CD4-positive, alpha-beta T cell treated with Interleukin-12 subunit alpha and Interleukin-12 subunit beta, for 1 hour (primary cell): Measurements from ENCODE around the gene CMIP.

Source experiments
- DNase-seq: peaks from one replicate; pipeline ENCODE4 v3.0.0-alpha.2; 2020

The CMIP gene

DNA sequence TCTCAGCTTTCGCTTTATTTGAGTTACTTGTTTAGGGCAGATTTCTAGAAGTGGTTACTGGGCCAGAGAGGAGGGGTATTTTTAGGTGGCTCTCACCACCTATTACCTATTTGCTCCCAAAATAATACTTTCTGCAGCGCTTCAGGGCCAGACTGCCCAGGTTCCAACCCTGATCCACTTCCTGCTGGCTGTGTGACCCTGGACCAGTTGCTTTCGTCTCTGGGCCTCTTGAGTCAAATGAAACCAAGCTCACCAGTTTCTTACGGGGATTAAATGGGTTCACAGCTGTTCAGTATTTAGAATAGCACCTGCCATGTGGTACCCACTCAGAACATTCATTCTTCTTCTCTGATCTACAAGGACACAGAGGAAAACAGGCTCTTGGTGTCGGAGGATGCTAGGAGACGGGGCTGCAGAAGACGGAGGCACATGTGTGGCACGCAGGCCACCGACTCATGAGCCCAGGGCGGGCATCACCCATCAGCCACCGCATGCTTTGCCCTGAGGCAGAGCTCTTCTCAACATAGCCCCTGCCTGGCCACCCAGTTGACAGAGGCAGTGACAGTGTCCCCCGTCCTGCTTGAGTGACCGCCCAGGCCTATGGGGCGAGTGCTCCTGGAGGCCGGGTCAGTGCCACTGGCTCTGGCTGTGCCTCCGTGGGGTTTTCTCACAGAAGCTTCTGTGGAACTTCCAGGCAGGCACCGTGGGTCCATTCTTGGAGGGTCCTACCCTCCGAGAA lies 185.5 kb downstream of the CMIP start:
- DNase-seq = no peak

DNA sequence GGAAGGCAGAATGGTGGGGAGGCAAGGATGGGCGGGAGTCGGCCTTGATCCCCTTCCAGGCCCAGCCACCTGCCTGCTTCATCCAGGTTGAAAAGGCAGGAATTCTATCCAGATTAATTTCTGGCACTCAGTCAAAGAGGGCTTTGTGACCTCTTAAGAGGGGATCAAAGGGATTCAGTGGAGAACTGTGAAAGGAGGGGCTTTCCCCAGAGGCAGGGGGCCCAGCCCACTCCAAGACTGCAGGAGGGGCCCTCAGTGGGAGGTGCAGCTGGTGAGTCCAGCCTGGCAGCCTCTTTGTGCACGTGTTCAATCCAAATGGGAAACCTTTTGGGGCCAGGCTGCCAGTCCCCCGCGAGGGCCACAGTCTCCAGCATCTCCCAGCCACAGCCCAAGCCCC lies 186.0 kb downstream of the CMIP start:
- no peak for DNase-seq

DNA sequence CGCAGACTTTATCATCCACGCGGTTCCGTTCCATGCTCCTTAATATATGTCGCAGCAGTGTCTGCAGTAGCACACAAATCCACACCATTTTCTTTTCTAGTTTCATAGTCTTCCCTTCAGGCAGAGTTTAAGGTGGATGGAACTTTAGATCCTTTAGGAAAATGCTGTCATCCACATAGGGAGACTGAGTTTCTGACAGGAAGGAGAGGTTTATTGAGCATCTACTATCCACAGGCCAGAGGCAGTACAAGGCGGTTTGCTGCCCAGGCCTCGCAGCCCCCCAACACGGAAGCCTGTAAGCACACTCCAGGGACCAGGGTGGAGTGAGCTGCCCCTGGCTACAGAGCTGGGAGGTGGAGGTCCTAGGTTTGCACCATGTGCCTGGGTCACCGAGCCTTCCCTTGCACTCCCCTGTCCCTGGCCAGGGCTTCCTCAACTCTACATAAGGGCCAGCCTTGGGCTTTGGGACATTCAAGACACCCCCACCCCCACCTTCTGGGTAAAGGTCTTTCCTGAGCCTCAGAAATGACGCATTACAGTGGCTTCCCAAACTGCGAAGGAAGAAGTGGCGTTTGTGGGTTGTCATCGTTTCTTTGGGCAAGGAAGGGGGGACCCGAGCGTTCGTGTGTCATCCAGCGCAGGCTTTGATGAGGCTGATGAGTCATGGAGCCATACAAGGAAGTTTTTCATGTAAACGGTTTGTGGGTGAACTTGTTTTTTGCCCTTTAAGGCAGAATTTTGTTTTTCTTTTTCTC lies 188.0 kb downstream of the CMIP start:
- DNase-seq = peak; percentile 76

DNA sequence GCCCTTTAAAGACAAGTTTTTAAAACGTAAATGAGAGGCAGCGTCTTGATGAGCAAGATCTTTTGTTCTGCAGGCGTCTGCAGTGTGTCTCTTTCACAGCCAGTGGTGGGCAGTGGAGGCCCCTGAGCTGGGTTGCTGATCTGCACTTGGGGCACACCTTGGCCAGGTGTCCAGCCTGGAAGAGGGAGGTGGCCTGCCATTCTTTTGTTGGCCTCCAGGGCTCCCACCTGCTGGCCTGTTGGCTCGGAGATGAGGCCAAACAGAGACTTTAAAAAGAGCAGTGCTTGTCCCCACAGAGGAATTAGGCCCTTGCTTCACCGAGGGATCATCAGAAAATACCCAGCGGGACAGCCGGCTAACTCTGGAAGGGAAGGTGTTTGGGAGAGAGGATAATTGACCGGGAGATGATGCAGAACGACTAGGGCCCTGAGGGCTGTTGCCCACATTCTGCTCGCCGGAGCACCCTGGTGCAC lies 188.6 kb downstream of the CMIP start:
- DNase-seq = no peak

DNA sequence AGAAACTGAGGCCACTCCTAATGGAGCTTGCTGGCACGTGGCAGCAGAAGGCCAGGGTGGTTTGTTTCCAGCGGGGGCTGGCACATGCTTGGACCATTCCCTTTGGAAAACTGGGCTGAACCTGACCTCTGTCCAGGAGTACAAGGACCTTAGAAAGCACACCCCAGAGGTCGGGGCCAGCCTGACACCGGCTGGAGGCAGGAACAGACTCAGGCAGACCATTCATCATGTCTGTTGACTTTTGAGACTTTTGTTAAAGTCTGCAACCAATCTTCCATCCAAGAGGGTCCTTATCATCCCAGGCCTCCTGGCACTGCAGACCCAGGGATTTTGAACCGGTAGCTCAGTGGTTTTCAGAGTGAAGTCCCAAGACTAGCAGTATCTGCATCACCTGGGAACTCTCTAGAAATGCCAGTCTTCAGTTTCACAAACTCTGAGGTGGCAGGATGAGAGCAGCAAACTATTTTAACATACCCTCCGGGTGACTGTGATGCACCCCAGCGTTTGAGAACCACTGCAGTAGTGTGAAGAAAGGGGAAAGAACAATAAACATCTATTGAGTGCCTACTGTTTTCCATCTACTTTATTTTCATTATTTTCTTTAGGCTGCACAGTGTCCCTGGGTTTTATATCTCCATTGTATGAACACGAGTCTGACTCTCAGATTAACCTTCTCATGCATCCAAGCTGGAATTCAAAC lies 189.2 kb downstream of the CMIP start:
- no peak for DNase-seq

DNA sequence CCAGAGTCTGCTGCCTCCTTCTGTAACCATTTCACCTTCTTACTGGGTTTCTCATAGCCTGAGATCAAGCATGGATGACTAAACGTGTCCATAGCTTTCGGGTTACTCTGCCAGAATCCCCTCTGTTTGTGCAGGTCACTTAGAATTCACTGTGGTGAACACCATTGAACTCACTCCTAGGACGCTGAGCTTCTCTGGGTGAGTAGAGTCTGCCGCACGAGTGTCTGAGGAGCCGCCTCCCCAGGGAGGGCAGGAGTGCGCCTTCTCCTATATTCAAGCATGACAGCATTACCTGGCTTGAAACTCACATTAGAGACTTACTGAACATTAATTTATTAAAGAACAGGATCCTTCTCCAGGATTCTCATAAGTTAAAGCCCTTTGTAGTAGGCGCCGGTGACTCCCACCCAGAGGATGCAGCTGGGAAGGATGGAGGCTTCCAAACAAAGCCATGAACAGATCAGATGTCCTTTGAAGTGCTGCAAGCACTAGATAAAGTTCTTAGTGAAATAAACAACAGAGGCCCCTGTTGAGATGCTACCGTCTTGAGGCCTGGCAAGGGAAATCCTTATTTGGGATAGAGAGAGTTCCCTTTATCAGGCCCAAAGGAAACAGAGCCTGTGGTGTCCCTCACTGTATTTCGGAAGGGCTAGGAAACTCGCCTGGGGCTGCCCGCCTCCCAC lies 189.9 kb downstream of the CMIP start:
- no peak for DNase-seq

DNA sequence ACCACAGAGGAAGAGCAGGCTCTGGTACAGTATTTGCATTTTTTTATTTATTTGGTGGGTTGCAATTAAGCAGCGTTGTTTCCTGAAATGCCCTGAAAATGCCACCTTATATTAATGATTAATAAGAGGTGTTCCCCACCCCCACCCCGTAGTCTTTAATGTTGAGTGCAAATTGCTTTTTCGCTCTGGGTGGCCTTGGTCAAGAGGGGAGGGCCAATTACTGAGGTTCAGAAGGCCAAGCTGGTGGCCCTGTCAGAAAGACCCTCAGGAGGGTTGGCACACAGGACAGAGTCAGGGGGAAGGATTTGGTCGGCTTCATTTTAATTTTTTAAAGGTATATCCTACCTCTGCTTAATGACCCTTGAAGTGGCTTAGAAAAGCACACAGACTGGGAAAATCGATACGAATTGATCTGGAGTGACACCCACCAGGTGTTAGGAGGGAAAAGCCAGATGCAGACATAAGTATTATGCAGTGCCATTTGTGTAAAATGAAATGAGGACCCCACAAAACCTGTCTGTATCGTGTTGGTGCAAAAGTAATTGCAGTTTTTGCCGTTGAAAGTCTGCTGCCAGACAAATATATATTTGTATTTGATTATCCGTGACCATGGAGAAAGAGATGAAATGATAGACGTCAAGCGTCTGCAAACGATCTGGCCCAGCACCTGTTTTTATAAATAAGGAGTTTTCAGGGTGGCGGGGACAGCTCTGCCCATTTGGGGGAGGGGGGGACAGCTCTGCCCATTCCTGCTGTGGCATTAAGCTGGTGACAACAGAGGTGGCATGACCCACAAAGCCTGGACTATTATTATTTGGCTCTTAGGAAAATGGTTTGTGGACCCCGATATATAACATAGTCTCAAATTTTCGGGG lies 190.7 kb downstream of the CMIP start:
- DNase-seq = no peak

DNA sequence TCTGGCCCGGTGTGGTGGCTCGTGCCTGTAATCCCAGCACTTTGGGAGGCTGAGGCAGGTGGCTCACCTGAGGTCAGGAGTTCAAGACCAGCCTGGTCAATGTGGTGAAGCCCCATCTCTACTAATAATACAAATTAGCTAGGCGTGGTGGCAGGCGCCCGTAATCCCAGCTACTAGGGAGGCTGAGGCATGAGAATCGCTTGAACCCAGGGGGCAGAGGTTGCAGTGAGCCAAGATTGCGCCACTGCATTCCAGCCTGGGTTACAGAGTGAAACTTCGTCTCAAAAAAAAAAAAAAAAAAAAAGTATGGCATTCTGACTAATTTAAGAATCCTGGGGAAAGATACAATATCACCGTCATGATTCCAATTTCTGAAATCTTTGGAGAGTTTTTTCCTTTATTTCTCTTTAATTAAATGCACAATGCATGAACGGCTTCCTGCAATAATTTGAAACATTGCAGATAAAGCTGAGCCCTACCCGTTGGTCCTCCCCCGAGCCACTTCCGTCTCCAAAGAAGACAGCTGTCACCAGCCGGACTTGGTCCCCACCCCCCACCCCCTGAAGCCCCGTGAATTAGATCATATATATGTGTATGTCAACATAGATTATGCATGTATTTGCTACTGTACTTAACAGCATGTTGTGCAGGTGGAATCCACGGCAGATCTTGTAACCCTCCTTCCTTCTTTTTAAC lies 191.8 kb downstream of the CMIP start:
- DNase-seq = no peak

DNA sequence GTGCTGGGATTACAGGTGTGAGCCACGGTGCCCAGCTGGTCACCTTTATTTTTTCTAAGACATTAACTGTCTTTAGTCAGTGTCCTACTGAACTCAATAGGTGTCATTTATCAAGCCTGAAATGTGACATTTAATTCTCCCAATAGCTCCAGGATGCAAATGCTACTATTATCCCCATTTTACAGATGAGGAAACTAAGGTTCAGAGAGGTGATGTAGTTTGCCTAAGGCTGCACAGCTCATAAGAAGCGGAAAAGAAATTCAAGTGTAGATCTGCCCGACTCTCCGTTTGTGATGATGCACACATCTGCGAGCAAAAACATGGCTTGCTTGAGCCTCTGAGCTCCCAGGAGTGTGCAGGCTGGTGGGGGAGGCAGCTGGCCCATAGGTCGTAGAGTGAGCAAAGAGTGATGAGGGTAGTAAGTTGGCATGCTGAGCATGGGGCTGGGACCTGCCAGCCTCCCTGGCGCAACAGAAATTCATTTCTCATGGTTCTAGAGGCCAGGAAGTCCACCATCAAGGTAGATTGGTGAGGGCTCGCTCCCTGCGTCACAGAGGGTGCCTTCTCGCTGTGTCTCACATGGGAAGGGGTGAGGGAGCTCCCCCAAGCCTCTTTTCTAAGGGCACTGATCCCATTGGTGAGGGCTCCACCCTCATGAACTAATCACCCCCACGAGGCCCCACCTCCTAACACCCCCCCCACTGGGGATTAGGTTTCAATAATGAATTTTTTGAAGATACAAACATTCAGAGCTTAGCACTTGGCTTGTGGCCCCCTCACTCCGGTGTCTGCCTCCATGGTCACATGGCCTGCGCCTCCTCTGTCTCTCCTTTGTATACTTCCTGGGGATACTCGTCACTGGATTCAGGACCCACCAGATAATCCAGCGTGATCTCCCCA lies 193.0 kb downstream of the CMIP start:
- DNase-seq = no peak

DNA sequence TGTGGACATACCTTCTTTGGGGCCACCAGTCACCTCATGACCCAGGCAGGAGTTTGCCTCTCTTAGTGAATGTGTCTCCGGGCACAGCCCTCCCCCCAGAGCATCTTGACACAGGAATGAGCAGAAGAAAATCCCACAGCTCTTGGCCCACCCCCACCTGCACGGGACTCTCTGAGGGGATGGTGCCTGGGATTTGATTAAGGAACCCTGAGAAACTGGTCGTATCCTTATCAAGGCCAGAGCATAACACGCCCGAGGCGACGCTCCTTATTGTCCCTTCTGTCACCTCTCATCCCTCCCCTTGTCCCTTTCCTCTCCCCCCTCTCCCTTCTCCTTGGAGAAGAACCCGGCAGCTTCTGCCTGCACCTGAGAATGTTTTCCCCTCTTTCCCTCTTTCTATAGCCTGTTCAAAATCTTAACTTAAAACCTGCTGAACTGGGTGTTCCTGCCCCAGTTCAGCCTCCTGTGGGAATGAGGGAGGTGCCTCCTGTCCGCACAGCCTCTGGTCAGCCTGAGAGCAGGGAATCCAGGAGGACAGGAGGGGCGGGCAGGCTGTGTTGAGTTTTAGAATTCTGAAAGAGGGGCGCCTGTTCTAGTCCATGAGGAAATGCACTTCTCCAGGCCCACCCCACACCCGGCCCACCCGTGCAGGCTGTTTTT lies 193.8 kb downstream of the CMIP start:
- DNase-seq = no peak

DNA sequence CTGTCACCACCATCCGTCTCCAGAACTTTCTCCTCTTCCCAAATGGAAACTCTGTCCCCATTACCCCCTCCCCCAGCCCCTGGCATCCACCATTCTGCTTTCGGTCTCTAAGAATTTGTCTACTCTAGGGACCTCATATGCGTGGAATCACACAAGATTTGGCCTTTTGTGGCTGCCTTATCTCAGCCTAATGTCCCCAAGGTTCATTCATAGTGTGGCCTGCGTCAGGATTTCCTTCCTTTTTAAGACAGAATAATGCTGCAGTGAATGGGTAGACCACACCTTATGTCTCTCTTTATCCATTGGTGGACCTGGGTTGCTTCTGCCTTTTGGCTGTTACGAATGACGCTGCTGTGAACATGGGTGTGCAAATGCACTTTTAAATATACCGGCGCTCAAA lies 194.7 kb downstream of the CMIP start:
- no peak for DNase-seq

DNA sequence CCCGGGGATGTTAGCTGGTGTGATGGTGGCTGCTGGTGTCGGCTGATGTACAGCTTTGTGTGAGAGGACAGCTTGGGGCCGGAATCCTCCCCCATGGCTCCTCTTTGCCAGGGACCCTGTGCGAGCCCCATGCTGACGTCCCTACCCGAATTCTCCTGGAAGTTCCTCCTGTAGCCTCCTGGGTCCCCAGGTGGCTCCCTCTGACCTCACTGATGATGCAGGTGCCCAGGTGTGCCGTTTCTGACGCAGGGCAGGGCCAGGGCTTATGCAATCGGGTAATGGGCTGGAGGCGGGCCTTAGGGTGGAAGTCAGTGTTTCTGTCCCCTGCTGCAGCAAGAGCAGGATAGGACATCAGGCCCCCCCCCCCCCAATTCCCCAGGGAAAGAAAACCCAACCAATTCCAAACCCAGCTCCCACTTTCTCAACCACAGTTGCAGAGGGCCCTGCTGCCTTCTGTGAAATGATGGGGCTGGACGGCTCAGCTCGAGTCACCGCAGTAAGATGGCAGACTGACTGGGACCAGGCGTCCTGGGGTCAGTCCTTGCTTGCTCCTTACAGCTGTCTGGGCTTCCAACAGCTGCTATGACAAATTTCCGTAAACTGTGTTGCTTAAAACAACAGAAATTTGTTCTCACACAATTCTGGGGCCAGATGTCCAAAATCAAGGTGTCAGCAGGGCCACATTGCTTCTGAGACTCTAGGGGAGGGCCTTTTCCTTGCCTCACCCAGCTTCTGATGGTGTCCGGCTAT lies 195.5 kb downstream of the CMIP start:
- DNase-seq = no peak

DNA sequence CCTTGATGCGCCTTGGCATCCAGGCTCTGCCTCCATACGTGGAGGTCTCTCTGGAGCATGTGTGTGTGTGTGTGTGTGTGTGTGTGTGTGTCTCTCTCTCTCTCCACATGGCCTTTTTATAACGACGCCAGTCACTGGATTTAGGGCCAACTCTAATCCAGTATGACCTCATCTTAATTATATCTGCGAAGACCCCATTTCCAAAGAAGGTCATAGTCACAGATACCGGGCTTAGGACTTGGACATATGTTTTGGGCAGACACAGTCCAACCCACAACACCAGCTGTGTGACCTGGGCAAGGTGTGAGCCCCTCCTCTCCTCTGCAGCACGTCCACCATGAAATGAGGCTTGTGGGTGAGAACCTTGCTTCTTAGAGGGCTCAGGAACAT lies 196.1 kb downstream of the CMIP start:
- DNase-seq = no peak

DNA sequence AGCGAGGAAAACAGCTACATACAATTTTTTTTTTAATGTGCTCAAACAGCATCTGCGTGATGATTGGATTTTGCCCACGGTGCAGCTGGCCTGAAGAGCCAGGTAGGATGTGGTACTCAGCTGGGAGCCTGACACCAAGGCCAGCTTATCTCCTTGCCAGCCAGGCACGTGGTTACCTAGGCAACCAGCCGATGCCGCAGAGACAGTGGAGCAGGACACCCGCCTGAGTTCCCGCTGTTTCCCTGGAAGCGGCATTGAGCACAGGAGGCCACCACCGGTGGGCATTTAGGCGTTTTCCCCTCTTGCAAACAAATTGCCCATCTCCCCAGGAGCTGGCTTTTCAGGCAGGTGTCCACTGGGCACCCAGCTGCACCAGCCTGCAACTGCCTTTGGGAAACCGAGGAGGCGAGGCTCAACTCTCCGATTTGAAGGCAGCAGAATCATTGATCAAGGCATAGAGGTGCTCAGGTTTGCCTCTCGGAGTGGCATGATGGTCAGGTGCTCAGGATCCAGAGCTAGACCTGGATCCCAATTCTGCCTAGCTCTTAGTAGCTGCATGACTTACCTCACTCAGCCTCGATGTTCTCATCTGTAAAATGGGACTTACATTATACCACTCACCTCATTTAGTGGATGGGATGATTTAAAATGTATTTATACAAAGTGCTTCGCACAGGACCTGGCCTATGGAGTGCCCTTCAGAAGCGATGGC lies 196.9 kb downstream of the CMIP start:
- no peak for DNase-seq

DNA sequence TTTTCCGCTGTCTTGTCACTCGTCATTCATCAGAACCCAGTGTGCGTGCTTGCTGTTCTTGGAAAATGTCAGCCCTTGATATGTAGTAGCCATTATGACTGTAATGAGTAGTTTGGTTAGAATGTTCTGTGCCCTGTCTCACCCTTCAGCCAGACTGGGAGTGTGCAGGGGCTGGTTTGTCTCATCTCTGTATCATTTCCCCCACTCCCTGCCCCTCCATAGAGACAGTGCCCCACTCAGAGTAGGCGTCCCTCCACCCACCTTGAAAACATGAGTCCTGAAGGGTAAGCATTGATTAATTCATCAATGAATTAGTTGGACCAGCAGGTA lies 197.5 kb downstream of the CMIP start:
- no peak for DNase-seq

DNA sequence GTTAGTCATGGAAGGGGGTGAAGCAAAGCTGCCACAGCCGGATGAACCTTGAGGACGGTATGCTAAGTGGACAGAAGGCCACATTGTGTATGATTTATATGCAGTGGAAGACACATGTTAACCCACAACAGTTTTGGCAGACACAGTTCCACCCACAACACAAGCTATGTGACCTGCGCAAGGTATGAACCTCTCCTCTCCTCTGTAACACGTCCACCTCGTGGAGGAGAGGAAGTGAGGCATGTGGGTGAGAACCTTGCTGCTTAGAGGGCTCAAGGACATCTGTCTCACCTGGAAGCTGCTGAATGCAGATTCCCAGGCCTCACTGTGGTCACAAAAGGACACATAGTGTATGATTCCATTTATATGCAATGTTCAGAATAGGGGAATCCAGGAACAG lies 198.3 kb downstream of the CMIP start:
- DNase-seq = no peak

DNA sequence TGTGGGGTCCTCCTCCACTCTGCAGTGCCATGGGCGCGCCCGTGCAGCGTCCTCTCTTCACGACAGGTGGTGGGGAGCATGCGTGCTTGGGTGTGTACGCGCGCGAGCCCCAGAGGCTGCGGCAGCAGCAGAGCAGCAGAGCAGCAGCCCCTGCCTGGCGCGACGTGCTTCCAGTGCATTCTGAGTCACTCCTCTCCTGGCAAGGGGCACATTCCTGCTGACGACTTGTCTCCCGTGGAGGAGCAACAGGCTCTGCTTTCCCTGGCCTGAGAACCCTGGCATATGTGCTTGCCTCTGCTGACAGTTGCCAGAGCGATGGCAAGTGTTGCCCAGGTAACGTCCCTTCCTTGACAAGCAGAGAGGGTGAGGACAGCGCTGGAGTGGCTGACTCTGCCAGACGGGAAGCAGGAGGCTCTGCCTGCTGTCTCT lies 200.7 kb downstream of the CMIP start:
- DNase-seq = no peak

DNA sequence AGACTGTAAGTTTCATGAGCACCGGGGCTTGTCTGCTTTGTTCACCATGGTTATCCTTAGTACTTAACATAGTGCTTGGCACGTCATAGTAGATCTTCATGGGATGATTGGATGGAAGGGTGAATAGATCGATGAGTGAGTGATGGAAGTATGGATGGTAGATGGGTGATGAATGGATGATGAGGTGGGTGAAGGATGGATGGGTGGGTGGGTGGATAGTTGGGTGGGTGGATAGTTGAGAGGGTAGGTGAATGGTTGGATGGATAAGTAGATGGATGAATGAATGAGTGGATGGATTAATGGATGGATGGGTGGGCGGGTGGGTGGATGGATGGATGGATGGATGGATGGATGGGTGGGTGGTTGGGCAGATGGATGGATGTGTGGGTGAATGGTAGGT lies 201.3 kb downstream of the CMIP start:
- no peak for DNase-seq

DNA sequence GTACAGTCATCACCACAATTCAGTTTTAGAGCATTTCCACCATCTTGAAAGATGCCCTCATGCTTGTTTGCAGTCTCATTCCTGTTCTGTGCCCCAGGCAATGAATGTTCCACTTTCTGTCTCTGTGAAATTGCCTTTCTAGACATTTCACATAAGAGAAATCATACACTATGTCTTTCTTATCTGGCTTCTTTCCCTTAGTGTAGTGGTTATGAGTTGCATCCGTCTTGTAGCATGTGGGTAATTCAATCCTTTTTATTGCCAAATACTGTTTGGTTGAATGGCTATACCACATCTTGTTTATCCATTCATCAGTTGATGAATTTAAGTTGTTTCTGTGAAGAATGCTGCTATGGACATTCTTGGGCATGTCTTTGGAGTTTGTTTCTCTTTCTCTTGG lies 202.0 kb downstream of the CMIP start:
- DNase-seq = no peak
